SK-N-SH (cell line): ENCODE measurements around the gene FSIP2. TPM values are rescaled to one million over a fixed set of nuclear protein-coding genes. Genes with fewer than 3 reads are reported as not detected.

ENCODE experiments used
- CTCF ChIA-PET: fragments of 300-600, 350-600 bp; formaldehyde crosslinking; extraction: SDS; loops from one replicate; lab custom pipeline; 2021; lab: Yijun Ruan, JAX
- POLR2A ChIA-PET: fragments of 350-600 bp; sonication (Branson Sonifier 250); formaldehyde crosslinking; extraction: SDS; loops from one replicate; lab custom pipeline; 2020; ENCODE audit warnings: antibody characterized with exemption, inconsistent platforms; lab: Yijun Ruan, JAX
- DNase-seq: peaks from one replicate; pipeline ENCODE4 v3.0.0; 2012
- H2AFZ ChIP-seq: fragments of 200-600 bp; sonication (generic); 2 replicates; pipeline ENCODE4 v1.8.1; 2016; ENCODE audit warnings: antibody characterized with exemption, mild to moderate bottlenecking, low read depth
- H3F3A ChIP-seq: fragments of 200-600 bp; sonication (generic); replicated peaks from 2 replicates; pipeline ENCODE3; 2016; ENCODE audit warnings: antibody characterized with exemption, mild to moderate bottlenecking; ENCODE audit not compliant: insufficient read depth
- H3K27ac ChIP-seq, 2 experiments: fragments of 200-500 bp in 1 of 2; fragments of 200-600 bp in 1 of 2; sonication (Bioruptor generic) in 1 of 2; sonication (generic), shearing (Covaris generic) in 1 of 2; 2 replicates each; pipeline versions ENCODE4 v1.5.1 to v1.6.1; 2014 to 2016; ENCODE audit warnings: low read depth in 2 of 2, inconsistent platforms in 1 of 2, low read length in 1 of 2, mild to moderate bottlenecking in 1 of 2, mixed read lengths in 1 of 2
- H3K27me3 ChIP-seq: fragments of 200-600 bp; sonication (generic), shearing (Covaris generic); 2 replicates; pipeline ENCODE4 v1.6.1; 2016; ENCODE audit warnings: mixed run types; ENCODE audit not compliant: insufficient read depth
- H3K36me3 ChIP-seq, 2 experiments: fragments of 200-500 bp in 1 of 2; fragments of 200-600 bp in 1 of 2; sonication (Bioruptor generic) in 1 of 2; sonication (generic) in 1 of 2; replicated peaks in 1 of 2; 2 replicates each; pipeline versions ENCODE3 to v1.5.1; 2014 to 2016; ENCODE audit warnings: low read length in 1 of 2, mild to moderate bottlenecking in 1 of 2; ENCODE audit not compliant: insufficient read depth in 2 of 2, control insufficient read depth in 1 of 2
- H3K4me1 ChIP-seq, 2 experiments: fragments of 200-500 bp in 1 of 2; fragments of 200-600 bp in 1 of 2; sonication (Bioruptor generic) in 1 of 2; sonication (generic), shearing (Covaris generic) in 1 of 2; 2 replicates each; pipeline versions ENCODE4 v1.5.1 to v1.6.1; 2014 to 2016; ENCODE audit warnings: low read depth in 1 of 2, low read length in 1 of 2, mixed run types in 1 of 2; ENCODE audit not compliant: insufficient read depth in 2 of 2, control insufficient read depth in 1 of 2
- H3K4me2 ChIP-seq: fragments of 200-600 bp; sonication (generic), shearing (Covaris generic); 2 replicates; pipeline ENCODE4 v1.6.1; 2017; ENCODE audit warnings: mixed run types
- H3K4me3 ChIP-seq, 2 experiments: fragments of 200-500 bp in 1 of 2; fragments of 200-600 bp in 1 of 2; sonication (Bioruptor generic) in 1 of 2; sonication (generic), shearing (Covaris generic) in 1 of 2; 2 replicates each; pipeline versions ENCODE4 v1.5.1 to v1.8.1; 2014 to 2016; ENCODE audit warnings: low read depth in 2 of 2, inconsistent platforms in 1 of 2, low read length in 1 of 2, mild to moderate bottlenecking in 1 of 2, mixed read lengths in 1 of 2, moderate library complexity in 1 of 2
- H3K79me2 ChIP-seq: fragments of 200-600 bp; sonication (generic); 2 replicates; pipeline ENCODE4 v1.8.1; 2017; ENCODE audit warnings: mild to moderate bottlenecking; ENCODE audit not compliant: insufficient read depth
- H3K9ac ChIP-seq: fragments of 200-600 bp; sonication (generic); 2 replicates; pipeline ENCODE4 v1.6.1; 2017; ENCODE audit warnings: mixed run types
- H3K9me2 ChIP-seq: fragments of 200-600 bp; sonication (generic); 2 replicates; pipeline ENCODE4 v1.6.1; 2017; ENCODE audit warnings: mixed run types
- H3K9me3 ChIP-seq: fragments of 200-600 bp; sonication (generic); 2 replicates; pipeline ENCODE4 v1.6.1; 2017; ENCODE audit warnings: mixed run types, mild to moderate bottlenecking, moderate library complexity
- H4K20me1 ChIP-seq: fragments of 200-600 bp; sonication (generic); 2 replicates; pipeline ENCODE4 v1.6.1; 2017; ENCODE audit warnings: mild to moderate bottlenecking, mixed run types; ENCODE audit not compliant: insufficient read depth
- FOSL2 ChIP-seq: IDR thresholded peaks from 2 replicates; pipeline ENCODE4 v1.4.0; 2012; ENCODE audit warnings: low read depth, mild to moderate bottlenecking, moderate library complexity, borderline replicate concordance
- MEF2A ChIP-seq: IDR thresholded peaks from 2 replicates; pipeline ENCODE4 v1.4.0; 2012; ENCODE audit warnings: low read depth, borderline replicate concordance
- MXI1 ChIP-seq: IDR thresholded peaks from 2 replicates; pipeline ENCODE4 v1.6.1; 2012; ENCODE audit warnings: mild to moderate bottlenecking, low read depth, low read length, improper control_type of control experiment
- RFX5 ChIP-seq: IDR thresholded peaks from 2 replicates; pipeline ENCODE4 v1.6.1; 2012; ENCODE audit warnings: mild to moderate bottlenecking, improper control_type of control experiment, low read length
- SIN3A ChIP-seq: IDR thresholded peaks from 2 replicates; pipeline ENCODE4 v1.6.1; 2012; ENCODE audit warnings: low read depth, mild to moderate bottlenecking, low read length, moderate library complexity, borderline replicate concordance
- TEAD4 ChIP-seq: IDR thresholded peaks from 2 replicates; pipeline ENCODE4 v1.4.0; 2012; ENCODE audit warnings: mild to moderate bottlenecking, borderline replicate concordance; ENCODE audit not compliant: insufficient read depth
- YY1 ChIP-seq: IDR thresholded peaks from 2 replicates; pipeline ENCODE4 v1.4.0; 2012; ENCODE audit warnings: low read depth, mild to moderate bottlenecking
- WGBS: methylation state at CpG from one replicate; pipeline ENCODE4 v1.1.6; 2017; ENCODE audit warnings: low lambda C conversion rate; 5-methylcytosine and 5-hydroxymethylcytosine counted together
- polyA plus RNA-seq, 3 experiments: library from polyadenylated mRNA; depleted of rRNA; stranded (reverse); fragments of >200 nt; gene quantifications; 2 replicates each; pipeline ENCODE4 v1.2.3, GENCODE V29; 2012
- TF ChIP-seq, protein P1 (sequence below): IDR thresholded peaks from 2 replicates; pipeline ENCODE4 v1.4.0; 2012; ENCODE audit warnings: low read depth, borderline replicate concordance
- TF ChIP-seq, protein P2 (sequence below): IDR thresholded peaks from 2 replicates; pipeline ENCODE4 v1.4.0; 2012; ENCODE audit warnings: low read depth, borderline replicate concordance
- TF ChIP-seq, protein P3 (sequence below): fragments of 150-350 bp; IDR thresholded peaks from 2 replicates; pipeline ENCODE4 v1.6.1; 2016; ENCODE audit warnings: mild to moderate bottlenecking, low read depth, low read length

The FSIP2 gene
- polyA plus RNA-seq, 1 of the 3 experiments (the other 2 are of a cell fraction): not detected

DNA sequence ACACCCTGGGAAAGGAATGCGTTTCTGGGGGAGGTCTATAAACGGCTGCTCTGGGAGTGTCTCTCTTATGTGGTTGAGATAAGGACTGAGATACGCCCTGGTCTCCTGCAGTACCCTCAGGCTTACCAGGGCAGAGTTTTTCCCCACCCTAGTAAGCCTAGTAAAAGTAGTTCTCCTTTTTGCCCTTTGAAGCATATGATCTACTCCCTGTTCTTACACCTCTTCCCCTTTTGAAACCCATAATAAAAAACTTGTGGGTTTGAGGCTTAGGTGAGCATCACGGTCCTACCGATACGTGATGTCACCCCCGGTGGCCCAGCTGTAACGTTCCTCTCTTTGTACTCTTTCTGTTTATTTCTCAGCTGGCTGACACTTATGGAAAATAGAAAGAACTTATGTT lies 97.4 kb downstream of the FSIP2 start:
- no peak overlapping the region for H3K4me3 ChIP-seq
- no peak overlapping the region for H3K4me2 ChIP-seq
- no peaks in the 10 kb centered on the region for H3K79me2 ChIP-seq
- DNase-seq: no peak
- H3K9me2 ChIP-seq: no peaks in the 10 kb centered on the region
- TF ChIP-seq MXI1: no peak
- TF ChIP-seq YY1: no peak
- TF ChIP-seq RFX5: no peak
- TF ChIP-seq, protein P1, sequence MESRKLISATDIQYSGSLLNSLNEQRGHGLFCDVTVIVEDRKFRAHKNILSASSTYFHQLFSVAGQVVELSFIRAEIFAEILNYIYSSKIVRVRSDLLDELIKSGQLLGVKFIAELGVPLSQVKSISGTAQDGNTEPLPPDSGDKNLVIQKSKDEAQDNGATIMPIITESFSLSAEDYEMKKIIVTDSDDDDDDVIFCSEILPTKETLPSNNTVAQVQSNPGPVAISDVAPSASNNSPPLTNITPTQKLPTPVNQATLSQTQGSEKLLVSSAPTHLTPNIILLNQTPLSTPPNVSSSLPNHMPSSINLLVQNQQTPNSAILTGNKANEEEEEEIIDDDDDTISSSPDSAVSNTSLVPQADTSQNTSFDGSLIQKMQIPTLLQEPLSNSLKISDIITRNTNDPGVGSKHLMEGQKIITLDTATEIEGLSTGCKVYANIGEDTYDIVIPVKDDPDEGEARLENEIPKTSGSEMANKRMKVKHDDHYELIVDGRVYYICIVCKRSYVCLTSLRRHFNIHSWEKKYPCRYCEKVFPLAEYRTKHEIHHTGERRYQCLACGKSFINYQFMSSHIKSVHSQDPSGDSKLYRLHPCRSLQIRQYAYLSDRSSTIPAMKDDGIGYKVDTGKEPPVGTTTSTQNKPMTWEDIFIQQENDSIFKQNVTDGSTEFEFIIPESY: no peak
- TF ChIP-seq, protein P2, sequence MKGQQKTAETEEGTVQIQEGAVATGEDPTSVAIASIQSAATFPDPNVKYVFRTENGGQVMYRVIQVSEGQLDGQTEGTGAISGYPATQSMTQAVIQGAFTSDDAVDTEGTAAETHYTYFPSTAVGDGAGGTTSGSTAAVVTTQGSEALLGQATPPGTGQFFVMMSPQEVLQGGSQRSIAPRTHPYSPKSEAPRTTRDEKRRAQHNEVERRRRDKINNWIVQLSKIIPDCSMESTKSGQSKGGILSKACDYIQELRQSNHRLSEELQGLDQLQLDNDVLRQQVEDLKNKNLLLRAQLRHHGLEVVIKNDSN: no peak
- no peak for TF ChIP-seq SIN3A
- TF ChIP-seq TEAD4: no peak
- no peak for TF ChIP-seq FOSL2
- no peak for TF ChIP-seq MEF2A
- no peaks in the 10 kb centered on the region for H3K4me1 ChIP-seq
- whole genome bisulfite sequencing: 76% methylated on average over 8 of the region's 8 CpGs
- H3F3A ChIP-seq: no peaks in the 10 kb centered on the region
- H3K9ac ChIP-seq: no peak overlapping the region
- ChIA-PET POLR2A (no interaction called here), CTCF (no interaction called here)
- H3K27ac ChIP-seq: no peak overlapping the region
- no peaks in the 10 kb centered on the region for H4K20me1 ChIP-seq
- H3K36me3 ChIP-seq: no peaks in the 10 kb centered on the region
- no peaks in the 10 kb centered on the region; the same call in 1 of the 2 replicates for H3K9me3 ChIP-seq
- no peaks in the 10 kb centered on the region for H3K27me3 ChIP-seq
- H2AFZ ChIP-seq: no peak overlapping the region

DNA sequence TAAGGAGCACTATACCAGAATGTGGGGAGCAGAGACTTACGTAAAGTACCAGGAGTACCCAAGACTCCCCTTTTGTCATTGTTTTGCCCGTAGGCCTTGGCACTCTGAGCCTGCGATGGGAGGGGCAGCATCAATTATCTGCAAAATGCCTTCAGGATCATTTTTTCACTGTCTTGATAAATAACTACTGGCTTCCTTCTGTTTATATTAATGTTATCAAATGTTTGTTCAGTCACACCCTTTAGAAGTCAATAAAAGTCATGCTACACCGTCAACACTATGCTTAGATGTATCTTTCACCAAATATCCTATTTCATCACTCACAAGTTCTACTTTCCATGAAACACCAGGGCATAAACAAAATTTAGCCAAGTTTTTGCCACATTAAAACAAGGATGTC lies 116.3 kb downstream of the FSIP2 start:
- CTCF ChIA-PET: no interaction called here
- 78% methylated on average over 4 of the region's 4 CpGs for WGBS

More for the DNA sequence above, 116.3 kb downstream of the FSIP2 start:
- no peaks in the 10 kb centered on the region for H3K79me2 ChIP-seq
- no peak overlapping the region for H3K9ac ChIP-seq
- H3K9me3 ChIP-seq: no peaks in the 10 kb centered on the region
- no peak overlapping the region for H3K27ac ChIP-seq
- no peaks in the 10 kb centered on the region for H4K20me1 ChIP-seq
- POLR2A ChIA-PET: no interaction called here
- H3F3A ChIP-seq: no peaks in the 10 kb centered on the region
- no peak overlapping the region for H3K4me2 ChIP-seq
- no peak overlapping the region for H2AFZ ChIP-seq
- H3K4me3 ChIP-seq: no peak overlapping the region
- no peak for DNase-seq
- no peaks in the 10 kb centered on the region for H3K9me2 ChIP-seq
- no peaks in the 10 kb centered on the region for H3K4me1 ChIP-seq
- TF ChIP-seq, protein P3, sequence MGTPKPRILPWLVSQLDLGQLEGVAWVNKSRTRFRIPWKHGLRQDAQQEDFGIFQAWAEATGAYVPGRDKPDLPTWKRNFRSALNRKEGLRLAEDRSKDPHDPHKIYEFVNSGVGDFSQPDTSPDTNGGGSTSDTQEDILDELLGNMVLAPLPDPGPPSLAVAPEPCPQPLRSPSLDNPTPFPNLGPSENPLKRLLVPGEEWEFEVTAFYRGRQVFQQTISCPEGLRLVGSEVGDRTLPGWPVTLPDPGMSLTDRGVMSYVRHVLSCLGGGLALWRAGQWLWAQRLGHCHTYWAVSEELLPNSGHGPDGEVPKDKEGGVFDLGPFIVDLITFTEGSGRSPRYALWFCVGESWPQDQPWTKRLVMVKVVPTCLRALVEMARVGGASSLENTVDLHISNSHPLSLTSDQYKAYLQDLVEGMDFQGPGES: no peak
- TF ChIP-seq, all 33 proteins: peak for 0
- Histone ChIP-seq H3K36me3 (no peaks in the 10 kb centered on the region), H3K27me3 (no peaks in the 10 kb centered on the region)
